Measurements from ENCODE around the gene C11orf71.

GRCh38 chr11:114354076-114354475 is 46.2 kb downstream of the C11orf71 start:
- TF ChIP-seq CTCF (IDR thresholded peaks at IDR 0.05) (no peak), EP300 (IDR thresholded peaks at IDR 0.05) (no peak), POLR2A (IDR thresholded peaks at IDR 0.05) (no peak), POLR2AphosphoS5 (IDR thresholded peaks at IDR 0.05) (no peak)
